Testis (tissue), 3 donors: ENCODE data around the gene RGL4. TPM values are rescaled to one million over a fixed set of nuclear protein-coding genes. Genes with fewer than 3 reads are reported as not detected.
"Not testable (repeated sequence)": the region's sequence is repeated elsewhere in the genome, so short reads cannot be mapped to it uniquely, and the experiment has no call there.

Experiments
- DNase-seq: peaks from one replicate; pipeline ENCODE4 v3.0.0-alpha.2; 2019
- H3K27ac ChIP-seq, 2 donors: fragments of 200-600 bp; sonication (generic); one replicate each; pipeline ENCODE4 v1.5.1; 2019
- H3K27me3 ChIP-seq: fragments of 200-600 bp; sonication (generic); one replicate; pipeline ENCODE4 v1.5.1; 2019
- H3K36me3 ChIP-seq: fragments of 200-600 bp; sonication (generic); one replicate; pipeline ENCODE4 v1.5.1; 2017; ENCODE audit warnings: low read depth; ENCODE audit errors: missing control alignments
- H3K4me1 ChIP-seq: fragments of 200-600 bp; sonication (generic); one replicate; pipeline ENCODE4 v1.5.1; 2019
- H3K4me3 ChIP-seq, 2 donors: fragments of 200-600 bp; sonication (generic); one replicate each; pipeline ENCODE4 v1.5.1; 2017 to 2019
- H3K9me3 ChIP-seq: fragments of 200-600 bp; sonication (generic); one replicate; pipeline ENCODE4 v1.5.1; 2017
- POLR2A ChIP-seq: fragments of 450-650 bp; IDR thresholded peaks from one replicate; pipeline ENCODE4 v1.6.1; 2017; ENCODE audit warnings: antibody characterized with exemption, mild to moderate bottlenecking, moderate library complexity
- WGBS, 2 donors: methylation state at CpG; one replicate each; pipeline ENCODE4 v1.1.5; 2018; 5-methylcytosine and 5-hydroxymethylcytosine counted together
- intact Hi-C: fragments of 100-400 bp; cut with DNase I; formaldehyde crosslinking; loops from one replicate; pipeline ENCODE4 v1.15.1; 2023; ENCODE audit warnings: low total_unique reads
- polyA plus RNA-seq: library from polyadenylated mRNA; stranded (reverse); fragments of 350-450 nt; fragmentation: Illumina TruSeq; extraction: RNeasy Lipid Tissue Mini Kit (QIAGEN cat#74804); gene quantifications from one replicate; pipeline ENCODE4 v1.2.3, GENCODE V29; 2014; ENCODE audit warnings: low read depth, low replicate concordance; ENCODE audit not compliant: insufficient read depth
- total RNA-seq, 2 donors: library from RNA; depleted of rRNA; stranded (reverse); fragments of >200 nt; gene quantifications; one replicate each; pipeline ENCODE4 v1.2.3, GENCODE V29; 2016
- TF ChIP-seq, protein P1 (sequence below), 3 experiments: fragments of 450-650 bp in 2 of 3; fragments of 200-600 bp in 1 of 3; sonication (generic) in 1 of 3; IDR thresholded peaks; one replicate each; pipeline ENCODE4 v1.5.1; 2016 to 2019; ENCODE audit warnings: antibody characterized with exemption in 3 of 3, mild to moderate bottlenecking in 2 of 3, moderate library complexity in 1 of 3

The RGL4 gene
- total and polyA plus RNA-seq, 3 donors from 2014 or later: 5.3 to 10.1 (median 8.1) TPM

DNA sequence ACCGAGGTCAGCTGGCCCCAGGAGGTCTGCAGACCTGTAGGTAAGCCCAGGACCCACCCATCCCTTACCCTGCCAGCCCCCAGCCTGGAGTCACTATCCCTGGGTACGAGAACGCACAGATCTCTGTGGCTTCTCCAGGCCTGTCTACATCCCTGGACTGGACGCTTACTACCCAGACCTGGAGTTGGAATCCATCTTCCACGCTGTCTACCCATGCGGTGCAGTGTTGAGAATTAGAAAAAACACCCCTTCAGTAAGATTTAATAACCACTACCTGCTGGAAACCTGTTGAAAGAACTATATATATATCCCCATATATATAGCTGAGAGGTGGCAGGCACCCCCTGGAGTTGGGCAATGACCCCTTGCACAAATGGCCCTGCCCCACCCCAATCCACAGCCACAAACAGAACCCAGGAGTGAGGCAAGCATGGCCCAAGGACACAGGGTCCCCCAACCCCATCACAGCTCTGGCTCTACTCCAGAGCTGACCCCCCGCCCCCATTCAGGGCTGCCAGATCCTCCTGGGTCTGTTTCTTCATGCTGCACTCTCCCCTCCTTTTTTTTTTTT is 17.7 kb upstream of the RGL4 start:
- Histone ChIP-seq H3K27ac (no peak overlapping the region), H3K9me3 (no peaks in the 10 kb centered on the region), H3K27me3 (no peaks in the 10 kb centered on the region), H3K4me1 (no peaks in the 10 kb centered on the region), H3K36me3 (no peaks in the 10 kb centered on the region), H3K4me3 (no peak overlapping the region)
- intact Hi-C loops: no loop called here
- DNase-seq: no peak
- 95 to 96% methylated on average over 7 of the region's 7 CpGs for WGBS, 2 donors
- TF ChIP-seq, protein P1, sequence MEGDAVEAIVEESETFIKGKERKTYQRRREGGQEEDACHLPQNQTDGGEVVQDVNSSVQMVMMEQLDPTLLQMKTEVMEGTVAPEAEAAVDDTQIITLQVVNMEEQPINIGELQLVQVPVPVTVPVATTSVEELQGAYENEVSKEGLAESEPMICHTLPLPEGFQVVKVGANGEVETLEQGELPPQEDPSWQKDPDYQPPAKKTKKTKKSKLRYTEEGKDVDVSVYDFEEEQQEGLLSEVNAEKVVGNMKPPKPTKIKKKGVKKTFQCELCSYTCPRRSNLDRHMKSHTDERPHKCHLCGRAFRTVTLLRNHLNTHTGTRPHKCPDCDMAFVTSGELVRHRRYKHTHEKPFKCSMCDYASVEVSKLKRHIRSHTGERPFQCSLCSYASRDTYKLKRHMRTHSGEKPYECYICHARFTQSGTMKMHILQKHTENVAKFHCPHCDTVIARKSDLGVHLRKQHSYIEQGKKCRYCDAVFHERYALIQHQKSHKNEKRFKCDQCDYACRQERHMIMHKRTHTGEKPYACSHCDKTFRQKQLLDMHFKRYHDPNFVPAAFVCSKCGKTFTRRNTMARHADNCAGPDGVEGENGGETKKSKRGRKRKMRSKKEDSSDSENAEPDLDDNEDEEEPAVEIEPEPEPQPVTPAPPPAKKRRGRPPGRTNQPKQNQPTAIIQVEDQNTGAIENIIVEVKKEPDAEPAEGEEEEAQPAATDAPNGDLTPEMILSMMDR (IDR thresholded peaks at IDR 0.05): no peak
- TF ChIP-seq POLR2A: no peak

DNA sequence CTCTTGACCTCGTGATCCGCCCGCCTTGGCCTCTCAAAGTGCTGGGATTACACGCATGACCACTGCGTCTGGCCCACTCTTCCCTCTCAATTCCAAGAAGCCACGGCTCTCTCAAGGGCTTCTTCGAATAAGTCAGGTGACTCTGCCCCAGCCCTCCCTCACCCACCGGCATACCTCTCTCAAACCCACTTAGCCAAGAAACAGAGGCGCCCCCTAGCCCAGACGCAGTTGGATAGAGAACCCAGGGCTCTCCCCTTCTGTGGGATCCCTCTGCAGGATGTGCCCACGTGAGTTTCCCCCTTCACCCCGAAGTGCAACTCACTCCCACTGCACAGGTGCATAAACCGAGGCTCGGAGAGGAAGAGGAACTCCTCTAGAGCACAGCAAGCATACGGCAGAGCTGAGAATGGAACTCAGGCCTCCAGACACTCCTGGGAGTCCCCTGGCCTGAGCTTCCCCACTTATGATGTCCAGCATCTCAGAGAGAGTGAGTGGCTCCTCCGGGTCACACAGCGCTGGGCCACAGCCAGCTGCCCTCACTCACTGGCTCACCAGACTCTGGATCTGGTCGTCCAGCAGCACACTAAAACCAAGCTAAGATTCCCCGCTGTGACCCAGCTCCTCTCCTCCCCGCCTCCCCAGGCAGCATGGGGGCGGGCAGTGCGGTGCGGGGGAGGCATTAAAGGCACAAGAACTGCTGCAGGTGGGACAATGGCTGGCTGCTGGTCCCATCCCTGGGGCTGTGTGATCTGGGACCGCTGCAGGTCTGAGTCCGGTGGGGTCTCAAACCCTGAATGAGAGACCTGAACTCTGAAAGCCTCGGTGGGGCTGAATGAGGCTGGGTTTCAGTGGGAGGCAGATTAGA is 16.8 kb upstream of the RGL4 start:
- intact Hi-C loops: no loop called here
- H3K27ac ChIP-seq: no peak overlapping the region
- H3K4me1 ChIP-seq: no peaks in the 10 kb centered on the region
- no peaks in the 10 kb centered on the region for H3K9me3 ChIP-seq
- TF ChIP-seq, protein P1 (IDR thresholded peaks at IDR 0.05): no peak
- WGBS, 2 donors: 85 to 87% methylated on average over 11 to 26 of the region's 26 CpGs
- H3K4me3 ChIP-seq: no peak overlapping the region
- no peaks in the 10 kb centered on the region for H3K36me3 ChIP-seq
- DNase-seq: no peak
- no peaks in the 10 kb centered on the region for H3K27me3 ChIP-seq

DNA sequence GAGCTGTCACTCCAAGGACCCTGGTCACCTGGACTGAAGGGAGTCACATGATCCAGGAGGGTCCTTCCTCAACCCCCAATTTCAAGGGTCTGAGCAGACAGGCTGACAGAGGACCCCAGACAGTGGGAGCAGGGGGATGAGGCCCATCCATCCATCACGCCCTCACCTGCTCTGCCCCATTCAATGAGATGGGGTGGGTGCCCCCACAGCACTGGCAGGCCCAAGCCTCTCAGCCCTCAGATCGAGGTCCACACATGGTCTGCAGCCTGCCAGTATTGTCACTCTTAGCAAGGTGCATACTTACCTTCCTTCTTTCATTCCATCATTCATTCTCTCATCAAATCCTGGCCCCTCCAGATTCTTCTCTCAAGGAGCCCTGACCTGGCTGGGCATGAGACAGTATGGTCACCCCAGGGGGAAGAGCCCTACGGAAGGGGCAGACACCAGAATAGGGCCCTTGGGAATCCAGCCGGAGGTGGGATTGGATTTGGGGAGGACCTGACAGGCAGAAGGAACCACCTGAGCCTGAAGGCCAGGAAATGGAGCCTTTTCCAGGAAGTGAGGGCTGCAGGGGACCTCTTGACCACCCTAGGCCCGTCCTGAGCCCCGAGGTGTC is 15.8 kb upstream of the RGL4 start:
- H3K9me3 ChIP-seq, H3K36me3 ChIP-seq, intact Hi-C loops, H3K27ac ChIP-seq, H3K4me1 ChIP-seq, H3K27me3 ChIP-seq, DNase-seq, H3K4me3 ChIP-seq: not testable (repeated sequence)
- WGBS, 2 donors: 88 to 96% methylated on average over 4 to 6 of the region's 6 CpGs

DNA sequence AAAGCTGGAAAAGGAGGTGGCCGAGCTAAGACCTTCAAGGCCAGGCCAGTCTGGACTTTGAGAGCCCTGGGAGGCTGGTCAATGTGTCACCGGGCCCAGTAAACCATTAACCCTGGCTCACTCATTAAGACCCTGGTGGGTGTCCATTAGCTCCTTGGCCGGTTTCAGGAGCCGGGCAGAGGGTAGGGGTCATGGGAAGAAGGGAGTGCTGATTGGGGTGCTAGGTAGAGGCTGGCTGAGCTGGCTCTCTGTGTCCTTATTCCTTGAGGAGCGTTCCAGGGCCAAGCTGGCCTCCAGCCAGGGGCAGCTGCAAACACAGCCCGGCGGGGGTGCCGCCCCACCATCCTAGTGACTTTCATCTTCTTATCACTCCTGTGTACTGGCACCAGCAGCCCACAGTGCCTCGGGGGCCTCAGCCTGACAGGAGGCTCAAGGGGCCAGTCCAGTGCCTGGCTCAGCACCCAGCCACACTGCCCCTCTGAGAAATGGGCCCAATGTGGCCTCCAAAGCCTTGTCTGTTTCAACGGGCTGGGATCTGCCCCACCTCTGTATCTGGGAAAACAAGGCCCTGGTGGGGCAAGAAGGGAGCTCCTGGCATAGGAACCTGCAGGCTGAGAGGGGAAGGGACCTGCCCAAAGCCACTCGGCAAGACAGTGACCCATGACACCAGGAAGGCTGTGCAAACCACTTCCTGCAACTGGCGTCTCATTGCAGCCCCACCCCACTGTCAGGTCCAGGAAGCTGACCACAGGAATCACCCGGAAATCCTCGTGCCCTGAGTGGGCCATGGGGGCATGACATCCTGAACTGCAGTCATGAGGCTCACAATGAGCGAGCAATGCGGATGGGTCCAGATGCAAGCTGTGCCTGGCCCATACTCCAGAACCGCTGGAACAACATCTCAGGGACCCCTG is 15.1 kb upstream of the RGL4 start:
- no peaks in the 10 kb centered on the region for H3K4me1 ChIP-seq
- H3K9me3 ChIP-seq: no peaks in the 10 kb centered on the region
- no peak overlapping the region for H3K4me3 ChIP-seq
- no peak for TF ChIP-seq POLR2A
- TF ChIP-seq, protein P1 (IDR thresholded peaks at IDR 0.05): no peak
- H3K27ac ChIP-seq: no peak overlapping the region
- intact Hi-C loops: no loop called here
- peak; percentile 70 for DNase-seq
- 74% methylated on average over 17 of the region's 17 CpGs; no CpG with 5 or more reads in 1 of the 2 donors for WGBS, 2 donors
- H3K36me3 ChIP-seq: no peaks in the 10 kb centered on the region
- no peaks in the 10 kb centered on the region for H3K27me3 ChIP-seq

DNA sequence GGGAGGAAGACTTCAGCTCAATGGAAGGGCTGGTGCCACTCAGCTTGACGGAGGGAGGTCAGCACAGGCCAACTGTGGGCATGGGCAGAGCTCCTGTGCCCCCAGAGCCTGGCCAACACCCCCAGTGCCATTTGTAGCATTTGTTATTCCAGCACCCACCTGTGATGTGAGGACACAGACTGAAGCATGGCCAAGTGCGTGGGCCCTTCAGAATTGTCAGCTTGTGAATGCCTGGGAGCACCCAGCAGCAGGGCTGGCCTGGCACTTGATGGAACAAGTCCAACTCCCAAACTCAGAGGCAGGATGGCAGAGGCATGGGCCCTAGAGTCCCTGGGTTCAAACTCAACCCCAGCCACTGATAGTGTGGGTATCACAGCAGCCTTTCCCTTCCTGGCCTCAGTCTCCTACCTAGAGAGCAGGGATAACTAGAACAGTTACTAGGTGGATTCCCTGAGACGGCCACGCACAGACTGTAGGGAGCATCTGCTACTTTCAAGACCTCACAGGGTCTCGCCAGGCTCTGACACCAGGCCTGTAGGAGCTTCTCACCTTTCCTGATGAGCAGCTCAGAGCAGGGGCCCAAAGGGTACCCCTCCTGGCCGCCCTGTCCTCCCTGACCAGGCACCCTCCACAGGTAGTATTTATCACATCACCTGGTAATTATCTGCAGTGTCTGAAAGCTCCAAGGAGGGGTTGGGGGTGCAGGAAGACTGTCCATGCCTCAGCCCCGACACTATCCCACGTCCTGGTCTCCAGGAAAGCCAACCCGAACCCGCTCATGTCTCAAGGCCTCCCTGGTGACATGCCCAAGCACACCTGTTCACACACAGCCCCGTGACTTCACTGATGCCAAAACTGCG is 13.7 kb upstream of the RGL4 start:
- H3K9me3 ChIP-seq, H3K4me3 ChIP-seq, H3K36me3 ChIP-seq, H3K27me3 ChIP-seq, H3K27ac ChIP-seq, H3K4me1 ChIP-seq, DNase-seq, intact Hi-C loops: not testable (repeated sequence)
- WGBS, 2 donors: 96 to 100% methylated on average over 10 to 12 of the region's 12 CpGs
